Keratinocyte (primary cell): ENCODE data around the gene TSPYL6. TPM values are rescaled to one million over a fixed set of nuclear protein-coding genes. Genes with fewer than 3 reads are reported as not detected.

Experiments
- DNase-seq: peaks from one replicate; pipeline ENCODE4 v3.0.0-alpha.2; 2011; ENCODE audit warnings: low read depth, missing footprints, low spot score
- FAIRE-seq: peaks from 2 replicates; lab custom pipeline; 2011; peaks lifted over from hg19 to GRCh38; lab: Jason Lieb, UNC
- H2AFZ ChIP-seq: 2 replicates; pipeline ENCODE4 v1.6.0; 2012; ENCODE audit warnings: low read length, control low read depth, inconsistent platforms; ENCODE audit not compliant: control insufficient read depth
- H3K27ac ChIP-seq: 2 replicates; pipeline ENCODE4 v1.5.1; 2011; ENCODE audit warnings: low read length; ENCODE audit not compliant: control insufficient read depth, insufficient read depth
- H3K27me3 ChIP-seq: 3 replicates; pipeline ENCODE4 v1.6.0; 2011; ENCODE audit warnings: low read length; ENCODE audit not compliant: control insufficient read depth, insufficient read depth; ENCODE audit errors: extremely low read depth
- H3K36me3 ChIP-seq, 2 experiments: 2 replicates in 1 of 2; 3 replicates in 1 of 2; pipeline ENCODE4 v1.5.1; 2011; ENCODE audit warnings: low read length in 2 of 2, mild to moderate bottlenecking in 1 of 2; ENCODE audit not compliant: control insufficient read depth in 2 of 2, insufficient read depth in 2 of 2; ENCODE audit errors: extremely low read depth in 1 of 2
- H3K4me1 ChIP-seq: 3 replicates; pipeline ENCODE4 v1.5.1; 2011; ENCODE audit warnings: low read length; ENCODE audit not compliant: control insufficient read depth, insufficient read depth; ENCODE audit errors: extremely low read depth
- H3K4me2 ChIP-seq: 3 replicates; pipeline ENCODE4 v1.6.0; 2011; ENCODE audit warnings: low read depth, low read length; ENCODE audit not compliant: control insufficient read depth, insufficient read depth; ENCODE audit errors: extremely low read depth
- H3K4me3 ChIP-seq, 3 experiments: fragments of 200-600 bp in 1 of 3; sonication (generic) in 1 of 3; 2 replicates in 2 of 3; 3 replicates in 1 of 3; pipeline ENCODE4 v1.5.1; 2011 to 2016; ENCODE audit warnings: low read length in 3 of 3, mild to moderate bottlenecking in 3 of 3, control low read depth in 2 of 3, inconsistent platforms in 1 of 3, low read depth in 1 of 3, mixed read lengths in 1 of 3, mixed run types in 1 of 3, moderate library complexity in 1 of 3; ENCODE audit not compliant: control insufficient read depth in 2 of 3, insufficient read depth in 2 of 3; ENCODE audit errors: extremely low read depth in 1 of 3
- H3K79me2 ChIP-seq: 2 replicates; pipeline ENCODE4 v1.6.0; 2012; ENCODE audit warnings: low read length; ENCODE audit not compliant: control insufficient read depth, insufficient read depth
- H3K9ac ChIP-seq: 3 replicates; pipeline ENCODE4 v1.6.0; 2011; ENCODE audit warnings: low read length; ENCODE audit not compliant: control insufficient read depth, insufficient read depth; ENCODE audit errors: extremely low read depth
- H3K9me1 ChIP-seq: 3 replicates; pipeline ENCODE4 v1.6.0; 2011; ENCODE audit warnings: low read length; ENCODE audit not compliant: control insufficient read depth, insufficient read depth; ENCODE audit errors: extremely low read depth
- H3K9me3 ChIP-seq: 2 replicates; pipeline ENCODE4 v1.5.1; 2012; ENCODE audit warnings: low read depth, low read length; ENCODE audit not compliant: control insufficient read depth
- H4K20me1 ChIP-seq: 3 replicates; pipeline ENCODE4 v1.6.0; 2011; ENCODE audit warnings: low read length; ENCODE audit not compliant: control insufficient read depth, insufficient read depth; ENCODE audit errors: extremely low read depth
- EZH2 ChIP-seq: IDR thresholded peaks from one replicate; pipeline ENCODE4 v1.6.1; 2012; ENCODE audit warnings: inconsistent platforms, mild to moderate bottlenecking, low read length, moderate library complexity
- dilution Hi-C: fragments of 300-500 bp; cut with MboI; formaldehyde crosslinking; loops from one replicate; pipeline ENCODE4 v1.7.0; 2020; ENCODE audit warnings: low sequenced_read_pairs; ENCODE audit not compliant: extremely low pct_ligation_motif_present
- polyA plus RNA-seq, 5 experiments: library from polyadenylated mRNA; depleted of rRNA in 3 of 5; stranded (reverse) in 3 of 5; stranded (forward) in 1 of 5; unstranded in 1 of 5; fragments of >200 nt; gene quantifications; 1 replicate in 1 of 5; 2 replicates in 3 of 5; 3 replicates in 1 of 5; pipeline versions ENCODE4 v1.2.1 to v1.2.3, GENCODE V29; 2011 to 2012; ENCODE audit warnings: missing spikeins in 2 of 5, low read depth in 1 of 5, low replicate concordance in 1 of 5
- TF ChIP-seq, protein P1 (sequence below), 3 experiments: IDR thresholded peaks in 1 of 3; conservative IDR thresholded peaks in 1 of 3; optimal IDR thresholded peaks in 1 of 3; 2 replicates in 2 of 3; 3 replicates in 1 of 3; pipeline versions ENCODE3 to v1.5.1; 2011; ENCODE audit warnings: low read length in 3 of 3, mild to moderate bottlenecking in 3 of 3, moderate library complexity in 2 of 3, control low read depth in 1 of 3, inconsistent platforms in 1 of 3; ENCODE audit not compliant: insufficient read depth in 2 of 3; ENCODE audit errors: extremely low read depth in 1 of 3

TSPYL6 gene
- polyA plus RNA-seq, 1 donor (not counting 4 experiments of a cell fraction or from before 2014, with no cell fraction given), result not detected

DNA sequence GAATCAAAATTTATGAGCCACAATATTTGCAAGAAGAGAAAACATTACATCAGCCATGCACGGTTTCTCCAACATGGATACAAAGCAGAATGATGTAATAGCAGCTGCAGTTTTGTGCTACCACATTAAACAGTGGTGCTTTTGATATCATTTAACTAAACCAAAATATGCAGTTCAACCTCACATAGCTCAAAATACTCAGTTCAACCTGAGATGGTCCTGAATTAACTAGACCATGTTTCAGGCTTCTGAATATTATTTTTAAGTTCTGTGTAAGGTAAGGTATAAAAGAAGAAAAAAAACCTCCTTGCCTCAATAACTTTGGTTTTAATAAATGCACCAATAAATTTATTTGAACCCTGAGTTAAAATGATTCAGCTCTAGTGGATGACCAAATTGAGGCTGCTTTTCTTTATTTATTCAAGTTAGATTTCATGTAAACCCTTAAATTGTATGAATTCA is 18.8 kb upstream of the TSPYL6 start:
- no peaks in the 10 kb centered on the region for H3K9me3 ChIP-seq
- no peaks in the 10 kb centered on the region for H3K36me3 ChIP-seq
- no peak overlapping the region for H3K27ac ChIP-seq
- H3K9me1 ChIP-seq, result no peaks in the 10 kb centered on the region
- FAIRE-seq, result no peak
- no peaks in the 10 kb centered on the region for H4K20me1 ChIP-seq
- H3K27me3 ChIP-seq, result no peaks in the 10 kb centered on the region
- dilution Hi-C loops, result no loop called here
- no peak overlapping the region for H3K4me3 ChIP-seq
- H3K79me2 ChIP-seq, result no peaks in the 10 kb centered on the region
- TF ChIP-seq, protein P1, sequence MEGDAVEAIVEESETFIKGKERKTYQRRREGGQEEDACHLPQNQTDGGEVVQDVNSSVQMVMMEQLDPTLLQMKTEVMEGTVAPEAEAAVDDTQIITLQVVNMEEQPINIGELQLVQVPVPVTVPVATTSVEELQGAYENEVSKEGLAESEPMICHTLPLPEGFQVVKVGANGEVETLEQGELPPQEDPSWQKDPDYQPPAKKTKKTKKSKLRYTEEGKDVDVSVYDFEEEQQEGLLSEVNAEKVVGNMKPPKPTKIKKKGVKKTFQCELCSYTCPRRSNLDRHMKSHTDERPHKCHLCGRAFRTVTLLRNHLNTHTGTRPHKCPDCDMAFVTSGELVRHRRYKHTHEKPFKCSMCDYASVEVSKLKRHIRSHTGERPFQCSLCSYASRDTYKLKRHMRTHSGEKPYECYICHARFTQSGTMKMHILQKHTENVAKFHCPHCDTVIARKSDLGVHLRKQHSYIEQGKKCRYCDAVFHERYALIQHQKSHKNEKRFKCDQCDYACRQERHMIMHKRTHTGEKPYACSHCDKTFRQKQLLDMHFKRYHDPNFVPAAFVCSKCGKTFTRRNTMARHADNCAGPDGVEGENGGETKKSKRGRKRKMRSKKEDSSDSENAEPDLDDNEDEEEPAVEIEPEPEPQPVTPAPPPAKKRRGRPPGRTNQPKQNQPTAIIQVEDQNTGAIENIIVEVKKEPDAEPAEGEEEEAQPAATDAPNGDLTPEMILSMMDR (optimal IDR thresholded peaks at IDR 0.05 in 1 of 3, IDR thresholded peaks at IDR 0.05 in 1 of 3, conservative IDR thresholded peaks at IDR 0.05 in 1 of 3; ENCODE audit: extremely low read depth in 1 of 3, insufficient read depth in 2 of 3, low read length in 3 of 3), result no peak
- no peak for TF ChIP-seq EZH2
- H3K4me1 ChIP-seq, result no peaks in the 10 kb centered on the region
- DNase-seq, result no peak
- no peak overlapping the region for H2AFZ ChIP-seq
- no peak overlapping the region for H3K9ac ChIP-seq
- H3K4me2 ChIP-seq, result no peak overlapping the region

DNA sequence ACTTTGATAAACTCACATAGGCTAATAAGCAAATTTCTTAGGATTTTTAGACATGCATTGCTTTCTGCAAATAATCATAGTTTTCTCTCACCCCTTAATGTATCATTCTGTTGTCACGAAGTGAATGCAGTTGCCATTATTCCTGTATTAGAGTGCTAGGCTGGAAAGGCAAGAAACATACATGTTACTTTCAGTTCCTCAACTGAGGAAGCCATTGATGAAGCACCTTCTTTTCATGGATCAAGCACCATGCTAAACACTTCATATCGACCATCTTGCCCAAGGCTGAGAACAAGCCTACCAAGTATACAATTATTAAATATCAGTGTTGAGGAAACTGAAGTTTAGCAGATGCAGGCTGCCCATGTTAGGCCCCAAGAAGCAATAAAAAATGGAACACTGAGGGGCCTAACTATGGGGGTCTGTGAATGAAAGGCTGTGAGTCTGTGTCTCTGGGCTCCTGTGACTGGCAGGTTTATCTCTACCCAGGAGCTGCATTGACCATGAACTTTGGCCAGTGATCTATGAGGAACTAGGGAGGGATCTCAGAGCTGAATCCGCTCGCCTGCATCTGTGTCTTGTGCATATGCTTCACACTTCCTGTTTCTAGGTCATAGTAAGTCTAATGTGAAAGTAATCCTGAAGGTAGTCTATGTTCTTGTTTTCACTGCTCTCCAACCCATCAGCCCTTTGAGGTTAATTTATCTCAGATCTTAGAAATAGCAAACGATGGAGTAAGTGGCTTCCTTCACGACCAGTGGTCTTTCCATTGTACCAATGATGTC is 16.0 kb upstream of the TSPYL6 start:
- H2AFZ ChIP-seq, result no peak overlapping the region
- H3K4me1 ChIP-seq, result no peaks in the 10 kb centered on the region
- no peaks in the 10 kb centered on the region for H3K79me2 ChIP-seq
- TF ChIP-seq EZH2, result no peak
- TF ChIP-seq, protein P1 (optimal IDR thresholded peaks at IDR 0.05 in 1 of 3, IDR thresholded peaks at IDR 0.05 in 1 of 3, conservative IDR thresholded peaks at IDR 0.05 in 1 of 3; ENCODE audit: extremely low read depth in 1 of 3, insufficient read depth in 2 of 3, low read length in 3 of 3), result no peak
- no peak overlapping the region for H3K4me2 ChIP-seq
- no peaks in the 10 kb centered on the region for H3K9me3 ChIP-seq
- no peak for FAIRE-seq
- H3K9ac ChIP-seq, result no peak overlapping the region
- no peaks in the 10 kb centered on the region for H3K27me3 ChIP-seq
- H3K9me1 ChIP-seq, result no peaks in the 10 kb centered on the region
- H3K36me3 ChIP-seq, result no peaks in the 10 kb centered on the region
- H3K27ac ChIP-seq, result no peak overlapping the region
- dilution Hi-C loops, result no loop called here
- no peaks in the 10 kb centered on the region for H4K20me1 ChIP-seq
- DNase-seq, result no peak
- no peak overlapping the region for H3K4me3 ChIP-seq
